GM21390 (cell line): ENCODE measurements around the gene MARVELD1.
A peak's percentile ranks its signal among the peaks of the same experiment; 100 is the strongest.

Experiments used
- ATAC-seq: cut with Tn5 transposase; IDR thresholded peaks from one replicate; pipeline ENCODE4 v1.9.1; 2021; ENCODE audit not compliant: unreplicated experiment

Gene MARVELD1

DNA sequence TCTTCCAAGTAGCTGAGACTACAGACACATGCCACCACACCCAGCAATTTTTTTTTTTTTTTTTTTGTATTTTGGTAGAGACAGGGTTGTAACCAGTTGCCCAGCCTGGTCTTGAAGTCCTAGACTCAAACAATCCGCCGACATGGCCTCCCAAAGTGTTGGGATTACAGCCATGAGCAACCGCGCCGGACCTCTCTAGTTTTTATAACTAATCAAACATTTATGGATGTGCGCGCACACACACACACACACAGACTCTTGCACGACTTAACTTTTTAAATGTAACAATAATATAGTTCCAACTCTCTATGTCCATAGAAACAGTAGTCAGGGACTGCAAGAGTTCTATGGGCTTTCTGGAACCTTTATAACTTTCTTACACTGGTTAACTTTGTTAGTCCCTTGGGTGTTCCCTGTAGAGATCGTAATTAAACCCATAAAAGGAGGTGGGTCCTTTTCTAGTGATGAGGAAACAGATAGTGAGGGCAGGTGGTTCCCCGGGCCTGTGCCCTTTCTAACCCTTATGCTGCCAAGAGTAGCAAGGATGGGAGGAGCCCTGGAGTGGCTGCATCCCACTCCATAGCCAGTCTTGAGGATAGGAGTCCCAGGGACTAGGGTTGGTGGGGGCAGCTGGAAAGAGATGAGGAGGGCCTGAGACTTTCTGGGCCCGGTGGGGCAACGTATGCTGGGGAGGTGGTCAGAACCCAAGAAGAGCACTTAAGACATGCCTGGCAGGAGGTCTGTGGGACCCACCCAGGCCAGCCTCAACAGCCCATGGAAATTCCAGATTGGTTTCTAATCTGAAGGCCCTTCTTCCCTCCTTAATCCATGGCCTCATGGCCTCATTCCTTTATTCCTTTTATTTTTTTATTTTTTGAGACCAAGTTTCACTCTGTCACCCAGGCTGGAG lies 8.6 kb downstream of the MARVELD1 start:
- ATAC-seq, result no peak

DNA sequence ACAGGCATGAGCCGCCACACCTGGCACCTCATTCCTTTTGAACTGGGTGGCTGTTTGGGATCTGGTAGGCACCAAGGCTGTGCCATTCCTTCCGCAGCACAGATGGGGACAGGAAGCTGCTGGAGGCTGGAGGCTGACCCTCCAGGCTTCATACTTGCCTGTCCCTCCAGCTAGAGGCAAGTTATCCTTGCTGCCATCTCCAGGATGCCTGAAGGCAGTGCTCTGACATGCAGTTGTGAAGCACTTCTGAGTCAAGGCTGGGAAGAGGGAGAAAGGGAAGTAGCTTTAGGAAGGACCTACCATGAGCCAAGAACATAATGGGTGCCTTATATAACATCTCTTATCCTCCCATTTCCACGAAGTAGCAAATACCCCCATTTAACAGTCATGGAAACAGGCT lies 9.5 kb downstream of the MARVELD1 start:
- no peak for ATAC-seq

DNA sequence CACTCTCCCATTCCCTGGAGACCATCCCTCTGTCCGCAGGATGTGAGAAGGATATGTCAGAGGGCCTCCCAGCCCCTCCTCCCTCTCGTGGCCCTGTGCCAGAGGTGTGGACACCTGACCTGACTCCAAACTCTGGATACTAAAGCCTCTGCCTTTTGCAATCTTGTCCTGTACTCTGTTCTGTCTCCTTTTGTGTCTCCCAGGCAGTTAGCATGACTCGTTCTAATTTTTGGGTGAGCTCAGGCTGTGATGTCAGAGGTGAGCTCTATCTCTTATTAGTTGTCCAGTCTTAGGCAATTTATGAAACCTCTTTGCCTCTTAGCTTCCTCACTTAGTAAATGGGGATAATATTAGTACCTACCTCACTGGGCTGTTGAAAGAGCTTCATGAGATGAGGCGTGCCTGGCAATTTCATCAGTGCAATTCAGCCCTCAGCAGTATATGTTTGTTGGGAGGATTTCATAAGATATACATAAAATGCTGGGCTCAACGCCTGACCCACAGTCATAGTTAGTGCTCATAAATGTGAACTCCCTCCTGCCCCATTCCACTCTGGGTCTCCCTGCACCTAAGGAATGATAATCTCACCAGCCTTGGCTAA lies 10.9 kb downstream of the MARVELD1 start:
- ATAC-seq, result no peak

DNA sequence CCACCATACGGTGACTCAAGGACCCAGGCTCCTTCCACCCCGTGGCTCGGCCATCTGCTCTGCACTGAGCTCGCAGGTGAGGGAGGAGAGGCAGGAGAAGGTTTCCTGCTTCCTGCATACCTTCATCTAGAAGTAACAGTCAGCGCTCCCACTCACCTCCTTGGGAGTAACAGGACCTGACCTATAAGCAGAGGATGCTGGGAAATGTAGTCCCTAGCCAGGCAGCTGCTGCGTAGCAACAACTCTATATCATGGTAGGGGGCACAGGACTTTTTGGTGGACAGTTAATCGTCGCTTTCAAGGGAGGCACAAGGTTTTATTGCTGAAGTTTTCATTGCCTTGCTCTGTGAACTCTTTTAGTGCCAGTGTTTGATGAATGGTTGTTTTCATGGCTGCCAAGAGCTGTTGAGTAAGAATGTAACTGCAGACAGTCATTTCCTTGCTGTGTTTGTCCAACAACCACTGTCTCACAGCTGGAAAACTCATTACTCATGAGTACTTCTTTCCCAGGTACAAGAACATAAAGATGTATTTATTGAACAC lies 13.2 kb downstream of the MARVELD1 start:
- no peak for ATAC-seq

DNA sequence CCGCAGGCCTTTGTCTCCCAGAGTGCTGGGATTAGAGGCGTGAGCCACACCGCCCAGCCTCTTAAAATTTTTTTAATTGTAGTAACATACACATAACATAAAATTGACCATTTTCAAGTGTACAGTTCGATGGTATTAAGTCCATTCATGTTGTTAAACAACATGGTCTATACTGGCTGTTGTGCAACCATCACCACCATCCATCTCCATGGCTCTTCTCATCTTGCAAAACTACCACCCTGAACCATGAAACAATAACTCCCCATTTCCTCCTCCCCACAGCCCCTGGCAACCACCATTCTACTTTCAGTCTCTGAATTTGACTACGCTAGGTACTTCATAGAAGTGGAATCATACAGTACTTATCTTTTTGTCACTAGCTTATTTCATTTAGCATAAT lies 15.5 kb downstream of the MARVELD1 start:
- no peak for ATAC-seq

DNA sequence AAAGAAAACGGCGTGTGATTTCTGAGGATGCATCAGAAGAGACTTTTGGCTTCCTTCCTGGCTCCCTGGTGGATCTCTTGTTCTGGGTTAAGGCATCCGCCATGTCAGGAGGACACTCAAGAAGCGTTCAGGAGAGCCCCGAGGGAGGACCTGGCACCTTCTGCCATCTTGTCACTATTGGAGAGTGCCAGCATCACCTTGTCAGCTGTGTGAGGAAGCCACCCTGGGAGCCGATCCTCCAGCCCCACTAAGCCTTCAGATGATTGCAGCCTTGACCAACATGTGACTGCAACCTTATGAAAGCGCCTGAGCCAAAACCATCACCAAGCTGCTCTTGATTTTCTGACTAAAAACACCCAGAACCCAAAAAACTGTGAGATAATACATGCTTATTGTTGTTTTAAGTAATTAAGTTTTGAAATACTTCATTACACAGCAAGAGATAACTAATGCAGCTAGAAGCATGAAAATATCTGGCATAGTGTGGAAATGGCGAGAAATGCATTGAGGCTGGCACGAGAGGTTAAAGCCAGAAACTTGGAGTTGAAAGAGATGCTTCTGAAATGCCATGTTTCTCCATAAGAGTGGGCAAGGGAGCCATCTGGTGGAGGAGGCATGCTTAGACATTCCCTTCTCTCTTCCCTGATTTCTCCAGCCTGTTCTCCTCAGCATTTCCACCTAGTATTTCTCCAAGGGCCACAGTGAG lies 18.0 kb downstream of the MARVELD1 start:
- no peak for ATAC-seq

DNA sequence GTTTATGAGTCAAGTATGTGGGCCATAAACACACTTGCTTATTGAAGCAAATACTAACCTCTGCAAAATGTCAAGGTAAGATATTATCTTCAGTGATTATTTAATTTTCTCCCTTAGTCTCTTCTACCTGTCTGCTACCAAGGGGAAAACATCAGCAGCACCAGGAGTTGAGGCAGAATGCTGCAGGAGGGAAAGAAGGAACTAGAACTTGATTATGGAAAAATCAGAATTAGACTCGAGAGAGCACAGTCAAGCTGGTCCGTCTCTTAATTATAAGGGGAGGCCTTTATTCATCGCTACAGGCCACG lies 18.5 kb downstream of the MARVELD1 start:
- ATAC-seq, result no peak

DNA sequence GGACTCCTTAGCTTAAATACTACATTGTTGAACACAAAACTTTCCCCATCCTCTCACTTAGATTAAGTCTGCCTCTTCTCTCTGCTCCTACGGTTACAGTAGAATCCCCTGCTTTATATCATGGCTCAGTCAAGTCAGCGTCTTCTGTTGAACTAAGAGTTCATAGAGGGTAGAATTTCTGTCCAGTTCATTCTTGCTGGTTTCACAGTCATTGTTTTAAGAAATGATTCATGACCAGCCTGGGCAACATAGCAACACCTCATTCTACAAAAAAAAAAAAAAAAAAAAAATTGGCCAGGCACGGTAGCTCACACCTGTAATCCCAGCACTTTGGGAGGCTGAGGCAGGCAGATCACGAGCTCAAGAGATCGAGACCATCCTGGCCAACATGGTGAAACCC lies 19.7 kb downstream of the MARVELD1 start:
- ATAC-seq, result no peak

DNA sequence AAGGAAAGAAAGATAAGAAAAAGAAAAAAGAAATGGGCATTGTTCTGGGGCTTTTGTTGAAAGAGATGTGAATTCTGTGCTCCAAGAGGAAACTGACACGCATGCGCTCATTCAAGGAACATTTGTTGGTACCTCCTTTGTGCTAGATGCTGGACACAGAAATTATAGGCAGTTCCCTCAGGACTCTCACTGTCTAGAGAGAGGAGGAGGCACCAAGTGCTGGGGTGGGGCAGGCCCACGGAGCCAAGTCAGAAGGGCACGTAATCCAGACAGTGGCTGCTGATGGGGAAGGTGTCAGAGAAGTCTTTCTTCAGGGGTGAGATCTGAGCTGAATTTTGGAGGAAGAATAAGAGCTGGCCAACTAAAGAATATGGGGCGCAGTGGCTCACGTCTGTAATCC lies 20.5 kb downstream of the MARVELD1 start:
- ATAC-seq, result no peak

DNA sequence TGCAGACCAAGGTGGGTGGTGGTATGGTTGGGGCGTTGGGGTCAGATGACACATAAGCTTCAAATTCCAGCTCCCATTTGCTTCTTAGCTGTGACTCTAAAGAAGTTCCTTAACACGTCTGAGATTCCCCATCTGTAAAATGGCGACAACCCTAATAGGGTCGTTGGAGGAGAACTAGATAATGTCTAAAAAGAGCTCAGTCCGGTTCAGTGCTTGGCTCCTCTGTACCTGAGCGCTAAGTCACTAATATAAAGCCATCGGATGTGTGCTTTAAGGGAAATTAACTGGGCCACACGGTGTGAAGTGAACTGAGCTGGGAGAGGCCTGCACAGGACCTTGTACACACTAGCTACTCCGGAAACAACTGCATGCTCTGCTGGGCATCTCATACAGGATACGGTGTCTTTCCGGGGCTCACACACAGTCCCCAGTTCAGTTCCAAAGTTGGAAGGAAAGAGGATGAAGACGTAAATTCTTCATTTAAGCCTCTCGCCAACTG lies 22.9 kb downstream of the MARVELD1 start:
- ATAC-seq, result peak; percentile 28

DNA sequence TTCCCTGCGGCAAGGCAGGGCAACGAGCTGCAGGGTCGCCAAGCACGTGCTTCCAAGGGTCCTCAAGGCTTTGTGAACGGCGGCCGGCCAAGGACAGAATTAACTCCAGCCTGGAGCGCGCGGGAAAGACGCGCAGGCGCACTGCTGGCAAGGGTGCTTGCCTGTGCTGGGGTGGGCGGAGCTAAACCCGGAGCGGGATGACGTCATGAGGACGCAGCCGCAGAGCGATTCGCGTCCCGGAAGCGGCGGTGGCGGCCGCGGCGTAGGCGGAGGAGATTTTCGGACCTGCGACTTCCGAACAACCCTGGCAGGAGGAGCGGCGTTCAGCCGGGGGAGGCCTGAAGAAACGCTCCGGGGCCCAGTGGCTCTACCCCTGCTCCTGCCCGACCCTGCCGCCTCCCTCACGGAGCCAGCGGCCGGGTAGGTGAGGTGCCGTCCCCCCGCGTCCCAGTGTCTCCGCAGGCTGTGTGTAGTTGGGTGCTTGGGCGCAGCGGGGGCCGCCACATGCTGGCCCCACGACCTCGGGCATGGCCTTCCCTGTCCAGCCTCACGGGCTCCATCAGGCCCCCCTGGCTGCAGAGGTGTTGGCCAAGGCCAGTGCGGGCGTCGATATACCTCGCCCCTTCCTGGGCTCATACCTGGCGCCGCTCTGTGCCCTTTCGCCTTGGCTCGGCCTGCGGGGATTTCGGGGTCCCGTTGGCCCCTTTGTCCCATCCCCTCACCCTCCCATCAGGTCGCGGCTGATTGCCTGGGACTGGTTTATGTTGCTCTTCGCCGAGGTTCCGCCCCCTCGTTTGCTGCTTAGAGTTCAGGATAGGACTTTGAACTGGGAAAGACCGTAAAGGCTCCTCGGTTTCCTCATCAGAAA lies 23.6 kb downstream of the MARVELD1 start, which contains the start of gene ZFYVE27:
ZFYVE27 (plus strand) TSS at position 227 of the 868 bp plus-strand sequence. CDS start 1,350 bp downstream, outside the sequence.
- peak; percentile 76 for ATAC-seq

DNA sequence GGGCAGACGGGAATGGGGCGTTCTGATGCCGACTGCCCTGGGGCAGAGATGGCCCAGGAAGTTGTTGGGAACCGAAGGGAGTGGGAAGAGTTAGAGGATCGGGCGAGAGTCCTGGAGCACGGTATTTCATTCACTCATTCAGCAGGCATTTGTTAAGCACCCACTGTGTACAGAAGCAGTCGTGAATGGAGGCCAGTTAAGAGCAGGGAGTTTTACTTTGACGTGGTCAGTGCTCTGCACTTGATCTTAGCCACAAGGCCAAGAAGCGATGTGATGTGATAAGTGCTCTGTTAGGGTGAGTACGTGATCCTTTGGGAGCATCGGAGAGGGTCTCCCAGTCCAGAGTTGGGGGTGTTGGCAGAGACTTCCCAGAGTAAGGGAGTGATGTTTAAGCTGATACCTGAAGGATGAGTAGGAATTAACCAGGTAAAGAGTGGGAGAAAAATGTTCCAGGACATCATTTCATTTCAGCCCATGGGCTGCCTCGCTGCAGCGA lies 24.3 kb downstream of the MARVELD1 start:
- peak; percentile 13 for ATAC-seq

DNA sequence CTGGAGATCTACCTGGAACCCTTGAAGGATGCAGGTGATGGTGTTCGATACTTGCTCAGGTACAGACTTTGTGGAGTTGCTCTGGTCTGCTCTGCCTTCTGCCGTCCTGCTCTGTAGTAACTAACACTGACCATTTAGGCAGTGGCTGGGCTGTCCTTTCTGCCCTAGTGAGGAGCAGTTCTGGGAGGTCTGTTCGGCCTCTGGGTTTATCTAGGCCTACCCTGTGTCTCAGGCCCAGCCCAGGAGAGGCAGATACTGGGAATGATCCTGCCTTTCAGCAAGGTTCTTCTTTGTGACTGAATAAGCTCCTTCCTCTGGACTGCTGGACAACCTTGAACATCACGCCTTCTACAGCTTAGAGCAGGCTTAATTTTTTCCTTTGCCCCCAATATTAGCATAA lies 25.1 kb downstream of the MARVELD1 start:
- no peak for ATAC-seq

DNA sequence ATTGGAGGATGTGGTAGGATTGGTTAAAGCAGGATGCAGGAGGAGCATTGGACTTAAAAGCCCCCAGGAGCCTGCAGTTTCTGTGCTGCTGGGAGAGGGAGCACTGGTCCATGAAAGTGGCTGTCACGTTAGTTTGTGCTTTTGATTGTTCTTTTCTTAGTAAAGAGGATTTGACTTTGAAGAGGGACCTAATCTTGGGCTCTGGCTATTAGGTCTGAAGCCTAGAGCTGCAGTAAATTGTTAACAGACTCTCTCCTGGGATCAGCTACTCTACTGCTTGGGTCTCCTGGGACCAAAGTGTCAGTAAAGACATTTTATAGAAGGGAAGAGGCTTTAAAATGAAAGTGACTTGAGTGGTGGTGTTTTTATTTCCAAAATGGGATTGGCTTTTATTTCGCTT lies 27.1 kb downstream of the MARVELD1 start:
- ATAC-seq, result no peak

DNA sequence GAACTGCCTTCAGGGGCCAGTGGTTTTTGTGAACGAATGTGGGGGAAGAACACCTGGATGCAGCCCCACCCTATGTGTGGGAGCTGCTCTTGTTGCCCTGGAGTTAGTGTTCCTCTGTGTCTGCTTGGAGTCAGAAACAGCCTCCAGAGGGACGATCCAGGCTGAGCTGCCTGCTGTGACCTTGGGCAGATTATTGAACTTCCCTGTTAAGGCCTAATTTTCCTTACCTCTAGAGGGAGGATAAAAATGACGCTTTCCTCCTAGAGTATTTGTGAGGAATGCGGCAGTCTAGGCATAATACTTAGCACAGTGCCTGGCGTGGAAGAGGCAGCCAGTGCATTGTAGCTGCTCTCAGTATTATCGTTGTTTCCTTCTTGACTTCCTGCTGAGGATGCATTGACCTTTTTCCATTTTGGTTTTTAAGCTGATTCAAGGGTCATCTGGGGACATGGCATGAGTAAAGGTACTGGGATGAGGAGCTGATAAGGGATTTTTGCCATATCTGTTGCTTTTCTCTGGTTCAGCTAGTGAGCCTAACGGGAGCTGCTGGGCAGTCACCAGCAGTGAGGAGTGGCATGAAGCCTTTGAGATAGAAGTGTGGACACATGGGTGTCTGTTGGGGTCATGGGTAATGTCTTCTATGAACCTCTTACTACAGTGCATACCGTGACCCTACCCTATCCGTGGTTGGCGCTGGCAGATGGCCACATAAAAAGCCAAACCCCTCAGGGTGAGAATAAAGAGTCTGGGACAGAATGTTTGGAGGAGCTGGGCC lies 29.8 kb downstream of the MARVELD1 start:
- ATAC-seq, result no peak

DNA sequence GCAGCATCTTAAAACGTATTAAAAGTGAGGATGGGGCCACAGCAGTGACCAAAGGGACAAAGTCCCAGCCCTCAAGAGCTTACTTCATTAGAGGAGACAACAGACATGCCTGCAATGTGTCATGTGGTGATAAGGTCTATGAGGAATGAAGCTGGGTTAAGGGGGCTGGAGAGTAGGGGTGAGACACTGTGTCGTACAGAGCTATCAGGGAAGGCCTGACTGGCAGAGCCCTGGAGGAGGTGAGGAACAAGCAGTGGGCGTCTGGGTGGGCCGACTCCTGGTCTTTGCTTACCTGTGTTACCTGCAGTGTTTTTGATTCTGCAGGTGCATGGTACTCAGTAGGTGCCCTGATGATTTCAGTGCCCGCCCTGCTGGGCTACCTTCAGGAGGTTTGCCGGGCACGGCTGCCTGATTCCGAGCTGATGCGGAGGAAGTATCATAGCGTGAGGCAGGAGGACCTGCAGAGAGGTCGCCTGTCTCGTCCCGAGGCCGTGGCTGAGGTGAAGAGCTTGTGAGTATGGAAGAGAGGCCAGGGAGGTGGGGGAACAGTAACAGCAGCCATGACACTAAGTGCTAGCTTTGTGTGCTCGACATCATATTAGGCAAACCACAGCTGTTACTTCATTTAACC lies 31.0 kb downstream of the MARVELD1 start:
- ATAC-seq, result no peak

DNA sequence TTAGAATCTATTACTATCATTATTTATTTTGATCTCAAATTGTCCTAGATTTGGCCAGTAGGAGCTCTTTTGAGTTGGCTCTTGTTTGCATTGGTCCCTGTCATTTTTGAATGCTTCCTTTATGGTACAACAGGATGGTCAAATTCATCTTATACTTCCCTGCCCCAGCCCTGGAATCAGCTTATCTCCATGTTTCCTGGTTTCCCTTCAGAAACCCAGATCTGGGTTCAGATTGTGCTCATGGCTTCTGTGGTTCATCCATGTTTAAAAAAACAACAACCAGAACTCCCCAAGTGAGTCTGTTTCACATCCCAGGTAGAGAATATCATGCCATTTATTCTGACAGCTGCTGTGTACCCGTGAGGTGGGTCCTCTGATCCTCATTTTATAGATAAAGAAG lies 34.0 kb downstream of the MARVELD1 start:
- ATAC-seq, result no peak

DNA sequence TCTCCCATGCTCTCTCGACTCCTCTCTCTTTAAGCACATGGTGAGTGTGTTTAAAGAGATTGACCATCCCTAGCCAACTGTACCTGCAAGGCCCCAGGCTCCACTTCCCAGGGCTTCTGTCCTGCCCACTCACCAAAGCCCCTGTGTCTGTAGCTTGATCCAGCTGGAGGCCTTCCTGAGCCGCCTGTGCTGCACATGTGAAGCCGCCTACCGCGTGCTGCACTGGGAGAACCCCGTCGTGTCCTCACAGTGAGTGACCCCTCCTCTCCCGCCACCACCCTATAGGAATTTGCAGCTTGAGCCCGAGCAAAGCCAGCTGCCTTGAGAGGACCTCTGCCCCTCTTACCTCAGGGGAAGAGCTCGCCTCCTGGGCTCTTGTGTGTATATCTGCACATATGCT lies 34.6 kb downstream of the MARVELD1 start:
- no peak for ATAC-seq

DNA sequence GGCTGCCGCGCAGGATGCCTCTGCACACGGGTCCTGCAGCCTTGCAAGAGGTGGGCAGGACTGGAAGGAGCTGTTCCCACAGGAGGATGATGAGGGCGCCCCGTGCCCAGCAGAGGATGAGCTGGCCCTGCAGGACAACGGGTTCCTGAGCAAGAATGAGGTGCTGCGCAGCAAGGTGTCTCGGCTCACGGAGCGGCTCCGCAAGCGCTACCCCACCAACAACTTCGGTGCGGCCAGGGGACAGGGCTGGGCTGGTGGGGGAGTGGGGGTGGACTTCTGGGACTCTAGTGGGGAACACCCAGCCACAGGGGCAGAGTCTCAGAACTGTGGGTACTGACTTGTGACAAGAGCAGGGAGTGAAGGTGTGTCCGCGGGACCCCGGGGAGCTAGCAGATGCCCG lies 39.4 kb downstream of the MARVELD1 start:
- ATAC-seq, result no peak
